ENCODE measurements around the gene GNAL.
"Not testable (repeated sequence)": the region's sequence is repeated elsewhere in the genome, so short reads cannot be mapped to it uniquely, and the experiment has no call there.

GNAL gene

DNA sequence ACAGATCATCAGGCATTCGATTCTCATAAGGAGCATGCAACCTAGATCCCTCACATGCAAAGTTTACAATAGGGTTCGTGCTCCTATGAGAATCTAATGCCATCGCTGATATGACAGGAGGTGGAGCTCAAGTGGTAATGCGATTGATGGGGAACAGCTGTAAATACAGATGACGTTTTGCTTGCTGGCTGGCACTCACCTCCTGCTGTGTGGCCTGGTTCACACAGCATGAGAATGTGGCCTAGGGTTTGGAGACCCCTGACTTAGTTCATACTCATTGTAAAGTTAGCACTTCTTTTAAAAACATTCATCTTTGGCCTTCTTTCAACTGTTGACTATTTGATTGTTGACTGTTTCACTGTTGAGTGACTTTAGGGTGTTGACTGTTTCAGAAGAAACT, 153.5 kb downstream of the GNAL start:
- Histone ChIP-seq H3K36me3 (ENCODE audit: control insufficient read depth, insufficient read depth, low read length) (no peaks in the 10 kb centered on the region), H3K4me1 (ENCODE audit: control insufficient read depth, insufficient read depth, low read length) (no peaks in the 10 kb centered on the region), H3K9ac (ENCODE audit: low read depth, low read length) (no peak overlapping the region), H3K4me3 (ENCODE audit: low read depth, low read length) (no peak overlapping the region), H3K9me3 (ENCODE audit: control insufficient read depth, insufficient read depth, low read length) (no peaks in the 10 kb centered on the region), H3K27me3 (ENCODE audit: control insufficient read depth, insufficient read depth, low read length) (no peaks in the 10 kb centered on the region)

DNA sequence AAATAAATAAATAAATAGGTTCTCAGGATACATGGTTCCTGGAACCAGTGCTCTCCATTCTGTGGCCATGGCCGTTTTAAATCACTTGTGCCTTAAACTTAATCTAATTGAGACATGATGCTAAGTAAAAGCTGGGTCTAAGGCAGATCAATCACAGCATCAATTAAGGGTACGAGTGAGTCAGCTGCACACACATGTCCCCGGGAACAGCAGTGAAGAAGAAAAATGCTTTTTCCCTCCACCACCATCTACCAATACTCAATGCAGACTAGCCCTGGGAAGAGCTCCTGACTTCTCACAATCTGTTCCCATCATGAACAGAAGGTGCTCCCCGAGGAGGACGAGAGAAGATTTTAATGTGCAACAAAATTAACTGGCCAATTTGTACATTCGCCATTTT, 155.4 kb downstream of the GNAL start:
- H3K4me1 ChIP-seq (ENCODE audit: control insufficient read depth, insufficient read depth, low read length) = no peaks in the 10 kb centered on the region
- H3K9me3 ChIP-seq (ENCODE audit: control insufficient read depth, insufficient read depth, low read length) = no peaks in the 10 kb centered on the region
- H3K4me3 ChIP-seq (ENCODE audit: low read depth, low read length) = no peak overlapping the region
- no peaks in the 10 kb centered on the region for H3K27me3 ChIP-seq (ENCODE audit: control insufficient read depth, insufficient read depth, low read length)
- no peak overlapping the region for H3K9ac ChIP-seq (ENCODE audit: low read depth, low read length)
- no peaks in the 10 kb centered on the region for H3K36me3 ChIP-seq (ENCODE audit: control insufficient read depth, insufficient read depth, low read length)

DNA sequence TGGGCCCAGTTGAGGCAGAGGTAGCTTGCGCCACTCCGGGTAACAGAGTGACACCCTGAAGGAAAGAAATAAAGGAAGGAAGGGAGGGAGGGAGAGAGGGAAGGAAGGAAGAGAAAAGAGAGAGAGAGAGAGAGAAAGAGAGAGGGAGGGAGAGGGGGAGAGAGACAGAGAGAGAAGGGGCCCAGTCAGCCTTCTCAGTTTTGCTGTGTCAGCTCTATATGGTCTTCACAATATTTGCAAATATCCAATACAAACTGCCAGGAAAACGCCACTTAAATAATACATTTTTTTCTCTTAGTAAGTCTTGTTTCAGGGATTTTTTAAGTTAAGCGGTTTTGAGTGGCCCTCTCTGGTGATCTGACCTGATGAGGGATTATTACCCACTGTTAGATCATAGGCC, 156.6 kb downstream of the GNAL start:
- Histone ChIP-seq H3K4me3 (ENCODE audit: low read depth, low read length) (no peak overlapping the region), H3K9me3 (ENCODE audit: control insufficient read depth, insufficient read depth, low read length) (no peaks in the 10 kb centered on the region), H3K27me3 (ENCODE audit: control insufficient read depth, insufficient read depth, low read length) (no peaks in the 10 kb centered on the region), H3K4me1 (ENCODE audit: control insufficient read depth, insufficient read depth, low read length) (no peaks in the 10 kb centered on the region), H3K9ac (ENCODE audit: low read depth, low read length) (no peak overlapping the region), H3K36me3 (ENCODE audit: control insufficient read depth, insufficient read depth, low read length) (no peaks in the 10 kb centered on the region)

- no peaks in the 10 kb centered on the region for H3K9me3 ChIP-seq (ENCODE audit: control insufficient read depth, insufficient read depth, low read length)
- H3K9ac ChIP-seq (ENCODE audit: low read depth, low read length) = no peak overlapping the region
- no peaks in the 10 kb centered on the region for H3K27me3 ChIP-seq (ENCODE audit: control insufficient read depth, insufficient read depth, low read length)
- peaks cover 1% of the 10 kb centered on the region for H3K4me1 ChIP-seq (ENCODE audit: control insufficient read depth, insufficient read depth, low read length)
- no peaks in the 10 kb centered on the region for H3K36me3 ChIP-seq (ENCODE audit: control insufficient read depth, insufficient read depth, low read length)
- no peak overlapping the region for H3K4me3 ChIP-seq (ENCODE audit: low read depth, low read length)
Measured at GRCh38 chr18:11847811-11848210, 158.7 kb downstream of the GNAL start.

- no peak overlapping the region for H3K4me3 ChIP-seq (ENCODE audit: low read depth, low read length)
- peaks cover 6% of the 10 kb centered on the region for H3K4me1 ChIP-seq (ENCODE audit: control insufficient read depth, insufficient read depth, low read length)
- no peaks in the 10 kb centered on the region for H3K9me3 ChIP-seq (ENCODE audit: control insufficient read depth, insufficient read depth, low read length)
- no peaks in the 10 kb centered on the region for H3K36me3 ChIP-seq (ENCODE audit: control insufficient read depth, insufficient read depth, low read length)
- no peak overlapping the region for H3K9ac ChIP-seq (ENCODE audit: low read depth, low read length)
- no peaks in the 10 kb centered on the region for H3K27me3 ChIP-seq (ENCODE audit: control insufficient read depth, insufficient read depth, low read length)
Measured at GRCh38 chr18:11849279-11849678, 160.2 kb downstream of the GNAL start.

GRCh38 chr18:11849841-11850634, 161.0 kb downstream of the GNAL start:
- no peaks in the 10 kb centered on the region for H3K27me3 ChIP-seq (ENCODE audit: control insufficient read depth, insufficient read depth, low read length)
- peaks cover 6% of the 10 kb centered on the region for H3K4me1 ChIP-seq (ENCODE audit: control insufficient read depth, insufficient read depth, low read length)
- no peaks in the 10 kb centered on the region for H3K9me3 ChIP-seq (ENCODE audit: control insufficient read depth, insufficient read depth, low read length)
- H3K9ac ChIP-seq (ENCODE audit: low read depth, low read length) = no peak overlapping the region
- H3K4me3 ChIP-seq (ENCODE audit: low read depth, low read length) = peak overlapping the region; percentile 94
- H3K36me3 ChIP-seq (ENCODE audit: control insufficient read depth, insufficient read depth, low read length) = no peaks in the 10 kb centered on the region

- Histone ChIP-seq H3K4me3 (ENCODE audit: low read depth, low read length) (peak overlapping the region; percentile 94), H3K4me1 (ENCODE audit: control insufficient read depth, insufficient read depth, low read length) (peaks cover 6% of the 10 kb centered on the region), H3K36me3 (ENCODE audit: control insufficient read depth, insufficient read depth, low read length) (no peaks in the 10 kb centered on the region), H3K9ac (ENCODE audit: low read depth, low read length) (peak overlapping the region; percentile 71), H3K27me3 (ENCODE audit: control insufficient read depth, insufficient read depth, low read length) (no peaks in the 10 kb centered on the region), H3K9me3 (ENCODE audit: control insufficient read depth, insufficient read depth, low read length) (no peaks in the 10 kb centered on the region)
Measured at GRCh38 chr18:11850821-11851145, 161.7 kb downstream of the GNAL start.

DNA sequence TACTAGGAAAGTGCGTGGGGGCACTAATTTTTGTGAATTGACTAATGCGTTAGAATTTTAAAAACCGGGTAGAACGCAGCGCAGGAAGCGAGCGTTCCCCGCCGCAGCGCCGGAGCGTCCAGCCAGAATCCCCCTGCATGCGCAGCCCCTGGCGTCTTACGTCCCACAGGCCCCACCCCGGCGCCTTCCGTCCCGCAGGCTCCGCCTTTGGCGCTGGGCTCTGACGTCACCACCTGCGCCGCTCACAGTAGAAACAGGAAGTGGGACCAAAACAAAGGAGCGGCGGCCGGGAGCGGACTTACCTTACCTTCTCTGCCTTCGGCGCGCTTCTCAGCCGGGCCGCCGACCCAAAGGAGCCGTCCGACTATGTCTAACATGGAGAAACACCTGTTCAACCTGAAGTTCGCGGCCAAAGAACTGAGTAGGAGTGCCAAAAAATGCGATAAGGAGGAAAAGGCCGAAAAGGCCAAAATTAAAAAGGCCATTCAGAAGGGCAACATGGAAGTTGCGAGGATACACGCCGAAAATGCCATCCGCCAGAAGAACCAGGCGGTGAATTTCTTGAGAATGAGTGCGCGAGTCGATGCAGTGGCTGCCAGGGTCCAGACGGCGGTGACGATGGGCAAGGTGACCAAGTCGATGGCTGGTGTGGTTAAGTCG, 162.2 kb downstream of the GNAL start, which contains the start of gene CHMP1B:
TSS of gene CHMP1B (plus strand) at position 268 of the 660 bp plus-strand sequence. CDS start at position 367, 99 bp downstream.
- Histone ChIP-seq H3K4me3 (ENCODE audit: low read depth, low read length) (peak within 1 kb of the TSS; percentile 94), H3K4me1 (ENCODE audit: control insufficient read depth, insufficient read depth, low read length) (peaks cover 6% of the 10 kb centered on the region), H3K36me3 (ENCODE audit: control insufficient read depth, insufficient read depth, low read length) (no peaks in the 10 kb centered on the region), H3K9ac (ENCODE audit: low read depth, low read length) (peak within 1 kb of the TSS; percentile 75), H3K9me3 (ENCODE audit: control insufficient read depth, insufficient read depth, low read length) (no peaks in the 10 kb centered on the region), H3K27me3 (ENCODE audit: control insufficient read depth, insufficient read depth, low read length) (no peaks in the 10 kb centered on the region)

GRCh38 chr18:11851806-11852337, 162.8 kb downstream of the GNAL start:
- Histone ChIP-seq H3K36me3 (ENCODE audit: control insufficient read depth, insufficient read depth, low read length) (no peaks in the 10 kb centered on the region), H3K4me3 (ENCODE audit: low read depth, low read length) (peak overlapping the region; percentile 94), H3K9me3 (ENCODE audit: control insufficient read depth, insufficient read depth, low read length) (no peaks in the 10 kb centered on the region), H3K4me1 (ENCODE audit: control insufficient read depth, insufficient read depth, low read length) (peaks cover 6% of the 10 kb centered on the region), H3K9ac (ENCODE audit: low read depth, low read length) (peak overlapping the region; percentile 75), H3K27me3 (ENCODE audit: control insufficient read depth, insufficient read depth, low read length) (no peaks in the 10 kb centered on the region)

GRCh38 chr18:11854554-11854953, 165.5 kb downstream of the GNAL start:
- H3K4me1 ChIP-seq (ENCODE audit: control insufficient read depth, insufficient read depth, low read length) = peaks cover 15% of the 10 kb centered on the region
- not testable (repeated sequence) for H3K27me3 ChIP-seq (ENCODE audit: control insufficient read depth, insufficient read depth, low read length); H3K9me3 ChIP-seq (ENCODE audit: control insufficient read depth, insufficient read depth, low read length); H3K4me3 ChIP-seq (ENCODE audit: low read depth, low read length); H3K36me3 ChIP-seq (ENCODE audit: control insufficient read depth, insufficient read depth, low read length); H3K9ac ChIP-seq (ENCODE audit: low read depth, low read length)

GRCh38 chr18:11857177-11857887, 168.3 kb downstream of the GNAL start:
- no peaks in the 10 kb centered on the region for H3K9me3 ChIP-seq (ENCODE audit: control insufficient read depth, insufficient read depth, low read length)
- H3K27me3 ChIP-seq (ENCODE audit: control insufficient read depth, insufficient read depth, low read length) = no peaks in the 10 kb centered on the region
- H3K4me3 ChIP-seq (ENCODE audit: low read depth, low read length) = no peak overlapping the region
- no peak overlapping the region for H3K9ac ChIP-seq (ENCODE audit: low read depth, low read length)
- peaks cover 15% of the 10 kb centered on the region for H3K4me1 ChIP-seq (ENCODE audit: control insufficient read depth, insufficient read depth, low read length)
- no peaks in the 10 kb centered on the region for H3K36me3 ChIP-seq (ENCODE audit: control insufficient read depth, insufficient read depth, low read length)

All from iPS-15b (cell line).